OCI-LY7 (cell line): Measurements from ENCODE around the gene IZUMO1. TPM values are rescaled to one million over a fixed set of nuclear protein-coding genes. Genes with fewer than 3 reads are reported as not detected.

Source experiments
- BruUV-seq: library from RNA; stranded (reverse); fragments of 400-500 nt; replicated peaks from 2 replicates; lab custom pipeline; 2021; lab: Mats Ljungman, UMichigan
- CTCF ChIA-PET: fragments of 300-600 bp; sonication (Branson Sonifier 250); formaldehyde crosslinking; loops from one replicate; lab custom pipeline; 2022; ENCODE audit warnings: antibody characterized with exemption; ENCODE audit not compliant: unreplicated experiment; lab: Charles Lee
- POLR2A ChIA-PET: fragments of 300-600 bp; sonication (Branson Sonifier 250); formaldehyde crosslinking; loops from one replicate; lab custom pipeline; 2022; ENCODE audit warnings: antibody characterized with exemption; lab: Charles Lee
- DNase-seq: peaks from one replicate; pipeline ENCODE4 v3.0.0-alpha.2; 2015; ENCODE audit warnings: low spot score
- H2AFZ ChIP-seq: fragments of 200-600 bp; sonication (generic), shearing (Covaris generic); 2 replicates; pipeline ENCODE4 v1.6.1; 2014; ENCODE audit warnings: mild to moderate bottlenecking, antibody characterized with exemption, low read length, moderate library complexity
- H3K27ac ChIP-seq: fragments of 200-600 bp; sonication (generic); 2 replicates; pipeline ENCODE4 v1.5.1; 2014; ENCODE audit warnings: mixed run types, low read depth, mild to moderate bottlenecking, moderate library complexity, low read length, inconsistent platforms; ENCODE audit not compliant: poor library complexity, severe bottlenecking
- H3K36me3 ChIP-seq: fragments of 200-600 bp; sonication (generic); 2 replicates; pipeline ENCODE4 v1.6.1; 2014; ENCODE audit warnings: mild to moderate bottlenecking, antibody characterized with exemption, low read length, moderate library complexity, mixed read lengths; ENCODE audit not compliant: insufficient read depth
- H3K4me1 ChIP-seq: fragments of 200-600 bp; sonication (generic); 2 replicates; pipeline ENCODE4 v1.5.1; 2014; ENCODE audit warnings: mild to moderate bottlenecking, low read length; ENCODE audit not compliant: insufficient read depth, poor library complexity, severe bottlenecking
- H3K4me2 ChIP-seq: fragments of 200-600 bp; sonication (generic); 2 replicates; pipeline ENCODE4 v1.6.1; 2014; ENCODE audit warnings: mild to moderate bottlenecking, low read length
- H3K4me3 ChIP-seq: fragments of 200-600 bp; sonication (generic); 2 replicates; pipeline ENCODE4 v1.5.1; 2014; ENCODE audit warnings: mild to moderate bottlenecking, low read depth, low read length; ENCODE audit not compliant: poor library complexity, severe bottlenecking
- H3K79me2 ChIP-seq: fragments of 200-600 bp; sonication (generic); 2 replicates; pipeline ENCODE4 v1.6.1; 2016; ENCODE audit warnings: low read depth, mild to moderate bottlenecking, low read length, moderate library complexity, mixed read lengths; ENCODE audit not compliant: insufficient read depth
- H3K9me2 ChIP-seq: fragments of 200-600 bp; sonication (generic); 2 replicates; pipeline ENCODE4 v1.6.1; 2016; ENCODE audit warnings: mild to moderate bottlenecking, low read length, mixed read lengths; ENCODE audit not compliant: insufficient read depth
- H3K9me3 ChIP-seq: fragments of 200-600 bp; sonication (generic); 2 replicates; pipeline ENCODE4 v1.6.1; 2014; ENCODE audit warnings: mild to moderate bottlenecking, mixed run types, low read length, mixed read lengths
- H4K20me1 ChIP-seq: fragments of 200-600 bp; sonication (generic); 2 replicates; pipeline ENCODE4 v1.6.1; 2014; ENCODE audit warnings: mild to moderate bottlenecking, antibody characterized with exemption, low read length, moderate library complexity, mixed read lengths; ENCODE audit not compliant: insufficient read depth
- EZH2phosphoT487 ChIP-seq: fragments of 200-600 bp; sonication (generic); IDR thresholded peaks from 2 replicates; pipeline ENCODE4 v1.6.1; 2018; ENCODE audit warnings: low read depth, borderline replicate concordance, mild to moderate bottlenecking, mixed run types, antibody characterized with exemption, low read length, moderate library complexity, mixed read lengths
- intact Hi-C: fragments of 100-400 bp; cut with micrococcal nuclease; formaldehyde crosslinking; loops from one replicate; pipeline ENCODE4 v1.10.0; 2022; ENCODE audit not compliant: unreplicated experiment
- total RNA-seq, 2 experiments: library from RNA; depleted of rRNA in 1 of 2; stranded (reverse); fragments of >200 nt in 1 of 2; shearing (Covaris generic) in 1 of 2; gene quantifications; 2 replicates each; pipeline ENCODE4 v1.2.3, GENCODE V29; 2014 to 2022
- TF ChIP-seq, protein P1 (sequence below): fragments of 200-600 bp; sonication (generic); conservative IDR thresholded peaks from 2 replicates; pipeline ENCODE4 v1.5.1; 2014; ENCODE audit warnings: mild to moderate bottlenecking, antibody characterized with exemption, low read length, moderate library complexity, mixed read lengths

The IZUMO1 gene
- total RNA-seq, 2 experiments from 2014 or later, result not detected

- no peak for DNase-seq
- no peak for TF ChIP-seq EZH2phosphoT487
- TF ChIP-seq, protein P1, sequence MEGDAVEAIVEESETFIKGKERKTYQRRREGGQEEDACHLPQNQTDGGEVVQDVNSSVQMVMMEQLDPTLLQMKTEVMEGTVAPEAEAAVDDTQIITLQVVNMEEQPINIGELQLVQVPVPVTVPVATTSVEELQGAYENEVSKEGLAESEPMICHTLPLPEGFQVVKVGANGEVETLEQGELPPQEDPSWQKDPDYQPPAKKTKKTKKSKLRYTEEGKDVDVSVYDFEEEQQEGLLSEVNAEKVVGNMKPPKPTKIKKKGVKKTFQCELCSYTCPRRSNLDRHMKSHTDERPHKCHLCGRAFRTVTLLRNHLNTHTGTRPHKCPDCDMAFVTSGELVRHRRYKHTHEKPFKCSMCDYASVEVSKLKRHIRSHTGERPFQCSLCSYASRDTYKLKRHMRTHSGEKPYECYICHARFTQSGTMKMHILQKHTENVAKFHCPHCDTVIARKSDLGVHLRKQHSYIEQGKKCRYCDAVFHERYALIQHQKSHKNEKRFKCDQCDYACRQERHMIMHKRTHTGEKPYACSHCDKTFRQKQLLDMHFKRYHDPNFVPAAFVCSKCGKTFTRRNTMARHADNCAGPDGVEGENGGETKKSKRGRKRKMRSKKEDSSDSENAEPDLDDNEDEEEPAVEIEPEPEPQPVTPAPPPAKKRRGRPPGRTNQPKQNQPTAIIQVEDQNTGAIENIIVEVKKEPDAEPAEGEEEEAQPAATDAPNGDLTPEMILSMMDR, result no peak
- Histone ChIP-seq H3K4me3 (no peak overlapping the region), H2AFZ (no peak overlapping the region), H3K9me3 (no peaks in the 10 kb centered on the region), H3K4me1 (no peaks in the 10 kb centered on the region), H3K79me2 (no peaks in the 10 kb centered on the region), H4K20me1 (no peaks in the 10 kb centered on the region), H3K4me2 (no peak overlapping the region), H3K36me3 (no peaks in the 10 kb centered on the region), H3K27ac (no peak overlapping the region), H3K9me2 (no peaks in the 10 kb centered on the region)
- BruUV-seq, result no TSS peak
- POLR2A ChIA-PET, result no interaction called here
- intact Hi-C loops, result no loop called here
- CTCF ChIA-PET, result no interaction called here
Observed at GRCh38 chr19:48772503-48772953, 25.8 kb upstream of the IZUMO1 start.

DNA sequence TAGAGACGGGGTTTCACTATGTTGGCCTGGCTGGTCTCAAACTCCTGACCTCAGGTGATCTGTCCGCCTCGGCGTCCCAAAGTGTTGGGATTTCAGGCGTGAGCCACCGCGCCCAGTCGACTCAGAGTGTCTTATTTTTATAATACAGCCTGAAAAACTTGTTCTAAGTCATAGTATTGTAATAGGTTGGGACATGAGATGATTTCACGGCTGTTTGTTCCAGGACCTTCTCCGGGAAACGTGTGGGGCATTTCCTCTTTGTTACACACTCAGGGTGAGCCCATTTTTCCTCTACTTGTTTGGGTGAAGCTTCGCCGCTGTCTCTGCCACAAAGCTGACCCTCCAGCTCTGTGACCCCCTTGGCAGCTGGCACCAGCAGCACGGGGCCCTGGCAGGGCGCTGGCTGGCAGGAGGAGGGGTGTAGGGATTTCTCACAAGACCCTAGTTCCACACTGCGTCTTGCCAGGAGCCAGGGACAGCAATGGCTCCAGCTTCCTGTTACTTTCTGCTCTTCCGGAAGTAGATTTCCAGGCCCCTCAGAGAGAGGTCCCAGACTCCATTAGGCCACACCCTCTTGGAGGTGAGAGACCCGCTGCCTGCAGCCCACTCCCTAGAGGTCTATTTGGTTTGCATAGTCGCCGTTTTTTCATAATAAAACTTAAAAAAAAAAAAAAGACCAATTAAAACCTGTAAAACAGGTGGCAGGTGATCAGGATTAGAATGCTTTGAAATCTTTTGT lies 24.2 kb upstream of the IZUMO1 start:
- Histone ChIP-seq H3K4me2 (no peak overlapping the region), H3K36me3 (no peaks in the 10 kb centered on the region), H3K4me3 (no peak overlapping the region), H3K79me2 (no peaks in the 10 kb centered on the region), H3K27ac (no peak overlapping the region), H3K9me3 (no peaks in the 10 kb centered on the region), H3K4me1 (no peaks in the 10 kb centered on the region), H2AFZ (no peak overlapping the region), H3K9me2 (no peaks in the 10 kb centered on the region), H4K20me1 (no peaks in the 10 kb centered on the region)
- no TSS peak for BruUV-seq
- CTCF ChIA-PET, result no interaction called here
- no peak for TF ChIP-seq EZH2phosphoT487
- TF ChIP-seq, protein P1, result no peak
- POLR2A ChIA-PET, result no interaction called here
- DNase-seq, result no peak
- intact Hi-C loops, result no loop called here

DNA sequence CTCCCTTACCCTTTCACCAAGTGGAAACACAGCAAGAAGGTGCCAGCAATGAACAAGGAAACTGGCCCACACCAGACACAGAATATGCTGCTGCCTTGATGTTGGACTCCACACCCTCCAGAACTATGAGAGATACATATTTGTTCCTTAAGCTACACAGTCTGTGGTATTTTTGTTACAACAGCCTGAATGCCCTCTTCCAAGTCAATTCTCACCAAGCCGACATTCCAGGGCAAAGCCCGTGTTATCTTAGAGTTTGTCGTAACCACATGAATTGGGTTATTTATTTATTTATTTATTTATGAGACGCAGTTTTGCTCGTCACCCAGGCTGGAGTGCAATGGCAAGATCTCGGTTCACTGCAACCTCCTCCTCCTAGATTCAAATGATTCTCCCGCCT lies 23.6 kb upstream of the IZUMO1 start:
- CTCF ChIA-PET, result no interaction called here

More for the DNA sequence above, 23.6 kb upstream of the IZUMO1 start:
- no peak overlapping the region for H3K4me3 ChIP-seq
- intact Hi-C loops, result no loop called here
- POLR2A ChIA-PET, result no interaction called here
- H3K27ac ChIP-seq, result no peak overlapping the region
- no peaks in the 10 kb centered on the region for H3K9me3 ChIP-seq
- no peak overlapping the region for H3K4me2 ChIP-seq
- no peak overlapping the region for H2AFZ ChIP-seq
- H4K20me1 ChIP-seq, result no peaks in the 10 kb centered on the region
- no peak for DNase-seq
- no peaks in the 10 kb centered on the region for H3K9me2 ChIP-seq
- TF ChIP-seq, protein P1, result no peak
- no peak for TF ChIP-seq EZH2phosphoT487
- H3K79me2 ChIP-seq, result no peaks in the 10 kb centered on the region
- no peaks in the 10 kb centered on the region for H3K4me1 ChIP-seq
- no TSS peak for BruUV-seq
- no peaks in the 10 kb centered on the region for H3K36me3 ChIP-seq
